HG03108 (cell line): Measurements from ENCODE around the gene LZTS2.

Experiments
- ATAC-seq: cut with Tn5 transposase; IDR thresholded peaks from one replicate; pipeline ENCODE4 v1.9.1; 2021; ENCODE audit warnings: moderate library complexity; ENCODE audit not compliant: unreplicated experiment

The LZTS2 gene

DNA sequence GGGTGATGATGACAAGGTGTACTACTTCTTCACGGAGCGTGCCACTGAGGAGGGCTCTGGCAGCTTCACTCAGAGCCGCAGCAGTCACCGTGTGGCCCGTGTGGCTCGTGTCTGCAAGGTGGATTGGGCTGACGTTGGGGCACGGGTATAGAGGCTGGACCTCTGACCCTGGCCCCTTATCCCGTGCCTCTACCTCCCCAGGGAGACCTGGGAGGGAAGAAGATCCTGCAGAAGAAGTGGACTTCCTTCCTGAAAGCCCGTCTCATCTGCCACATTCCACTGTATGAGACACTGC lies 20.8 kb upstream of the LZTS2 start:
- no peak for ATAC-seq

DNA sequence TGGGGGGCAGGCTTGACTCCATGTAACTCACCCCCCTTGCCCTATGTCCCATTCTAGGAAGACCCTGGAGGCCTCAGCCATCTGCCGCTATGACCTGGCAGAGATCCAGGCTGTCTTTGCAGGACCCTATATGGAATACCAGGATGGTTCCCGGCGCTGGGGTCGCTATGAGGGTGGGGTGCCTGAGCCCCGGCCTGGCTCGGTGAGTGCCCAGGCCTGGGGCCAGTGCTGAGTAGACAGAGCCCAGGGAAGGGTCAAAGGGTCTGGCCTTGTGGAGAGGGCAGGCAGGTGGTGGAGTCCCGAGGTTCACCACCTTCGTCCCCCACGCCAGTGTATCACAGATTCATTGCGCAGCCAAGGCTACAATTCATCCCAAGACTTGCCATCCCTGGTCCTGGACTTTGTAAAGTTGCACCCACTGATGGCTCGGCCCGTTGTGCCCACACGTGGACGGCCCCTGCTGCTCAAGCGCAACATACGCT lies 19.8 kb upstream of the LZTS2 start:
- ATAC-seq = no peak

DNA sequence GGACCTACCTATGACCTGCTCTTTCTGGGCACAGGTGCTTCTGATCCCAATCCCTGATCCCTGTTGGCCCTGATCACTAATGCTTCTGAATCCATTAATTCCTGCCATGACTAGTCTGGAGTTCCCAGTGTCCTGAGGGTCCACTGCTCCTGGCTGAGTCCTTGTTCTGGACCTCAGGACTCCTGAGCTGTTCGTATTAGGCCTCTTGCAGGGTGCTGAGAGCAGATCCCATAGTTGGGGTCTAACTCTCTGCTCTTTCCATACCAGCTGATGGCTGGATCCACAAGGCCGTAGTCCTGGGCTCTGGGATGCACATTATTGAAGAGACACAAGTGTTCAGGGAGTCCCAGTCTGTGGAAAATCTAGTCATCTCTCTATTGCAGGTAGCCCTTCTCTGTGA lies 19.3 kb upstream of the LZTS2 start:
- no peak for ATAC-seq

- ATAC-seq = no peak
Measured at GRCh38 chr10:100980711-100981110, 18.9 kb upstream of the LZTS2 start.

DNA sequence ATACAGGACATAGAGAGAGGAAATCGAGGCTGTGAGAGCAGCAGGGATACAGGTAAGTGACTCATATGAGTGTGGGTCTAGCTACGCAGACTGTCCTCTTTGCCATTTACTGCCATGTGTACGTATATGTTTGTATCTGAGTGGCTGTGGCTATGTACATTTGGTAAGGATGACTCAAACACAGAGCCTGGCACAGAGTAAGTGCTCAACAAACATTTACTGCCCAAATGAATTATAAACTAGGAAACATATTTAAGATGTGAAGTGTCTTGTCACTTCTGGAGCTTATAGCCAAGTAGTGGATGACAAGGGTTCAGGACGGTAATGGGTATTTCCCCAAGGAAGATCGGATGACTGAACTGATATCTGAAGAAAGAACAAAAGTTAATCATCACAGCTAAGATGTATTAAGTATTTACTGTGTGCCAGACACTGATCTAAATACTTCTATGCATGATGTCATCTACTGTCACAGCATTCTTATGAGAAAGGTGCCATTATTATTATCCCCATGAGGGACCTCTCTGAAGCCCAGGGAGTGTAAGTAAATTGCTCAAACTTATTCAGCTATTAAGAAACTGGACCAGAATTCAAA lies 18.3 kb upstream of the LZTS2 start:
- ATAC-seq = no peak

GRCh38 chr10:100982916-100983830 lies 16.4 kb upstream of the LZTS2 start:
- ATAC-seq = no peak

- ATAC-seq = no peak
Measured at GRCh38 chr10:100983868-100984671, 15.5 kb upstream of the LZTS2 start.

- no peak for ATAC-seq
Measured at GRCh38 chr10:100984672-100985177, 14.9 kb upstream of the LZTS2 start.

- no peak for ATAC-seq
Measured at GRCh38 chr10:100985336-100985735, 14.3 kb upstream of the LZTS2 start.

DNA sequence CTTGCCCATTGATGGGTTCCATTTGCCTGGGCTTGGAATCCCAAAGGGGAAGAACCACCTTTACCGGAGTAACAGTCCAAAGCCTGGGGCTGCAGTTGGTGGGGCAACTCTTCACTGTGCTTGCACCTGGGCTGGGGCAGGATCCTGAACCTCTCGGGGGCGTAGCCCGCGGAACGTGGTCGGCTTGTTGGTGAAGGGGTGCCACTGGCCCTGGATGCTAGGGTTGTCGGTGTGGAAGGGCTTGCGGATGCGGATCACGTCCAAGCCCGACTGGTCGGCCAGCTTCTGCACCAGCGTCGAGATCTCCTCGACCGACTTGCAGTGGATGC lies 13.0 kb upstream of the LZTS2 start:
- no peak for ATAC-seq

- peak; percentile 57 for ATAC-seq
Measured at GRCh38 chr10:100986952-100987684, 12.5 kb upstream of the LZTS2 start, which contains the start of the genes MRPL43 and TWNK. Gene MRPL43, minus strand, starts transcription at chr10:100987497. Its CDS starts 54 bp downstream, at chr10:100987443. Gene TWNK, plus strand, starts transcription at chr10:100987543. Its CDS starts 668 bp downstream, at chr10:100988211.

DNA sequence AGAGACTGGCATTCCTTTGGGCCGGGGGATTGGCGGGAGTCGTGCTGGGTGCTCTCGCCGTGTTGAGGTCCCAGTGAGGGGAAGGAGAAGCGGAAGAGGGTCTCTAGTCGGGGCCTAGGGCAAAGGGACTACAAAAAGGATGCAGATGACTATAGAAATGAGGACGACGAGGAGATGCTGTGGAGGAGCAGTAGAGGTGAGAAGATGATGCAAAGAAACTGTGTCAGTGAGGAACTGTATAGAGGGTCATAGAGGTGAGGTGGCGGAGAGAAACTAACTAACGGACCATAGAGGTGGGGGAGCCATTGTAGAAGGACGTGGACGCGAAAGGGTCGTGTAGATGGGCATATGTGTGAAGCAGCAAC lies 11.9 kb upstream of the LZTS2 start:
- ATAC-seq = no peak

GRCh38 chr10:100988166-100988565 lies 11.4 kb upstream of the LZTS2 start:
- ATAC-seq = no peak

GRCh38 chr10:100989088-100989487 lies 10.5 kb upstream of the LZTS2 start:
- no peak for ATAC-seq

GRCh38 chr10:100993986-100994708 lies 5.5 kb upstream of the LZTS2 start:
- ATAC-seq = no peak

GRCh38 chr10:100995181-100995580 lies 4.4 kb upstream of the LZTS2 start:
- ATAC-seq = no peak

DNA sequence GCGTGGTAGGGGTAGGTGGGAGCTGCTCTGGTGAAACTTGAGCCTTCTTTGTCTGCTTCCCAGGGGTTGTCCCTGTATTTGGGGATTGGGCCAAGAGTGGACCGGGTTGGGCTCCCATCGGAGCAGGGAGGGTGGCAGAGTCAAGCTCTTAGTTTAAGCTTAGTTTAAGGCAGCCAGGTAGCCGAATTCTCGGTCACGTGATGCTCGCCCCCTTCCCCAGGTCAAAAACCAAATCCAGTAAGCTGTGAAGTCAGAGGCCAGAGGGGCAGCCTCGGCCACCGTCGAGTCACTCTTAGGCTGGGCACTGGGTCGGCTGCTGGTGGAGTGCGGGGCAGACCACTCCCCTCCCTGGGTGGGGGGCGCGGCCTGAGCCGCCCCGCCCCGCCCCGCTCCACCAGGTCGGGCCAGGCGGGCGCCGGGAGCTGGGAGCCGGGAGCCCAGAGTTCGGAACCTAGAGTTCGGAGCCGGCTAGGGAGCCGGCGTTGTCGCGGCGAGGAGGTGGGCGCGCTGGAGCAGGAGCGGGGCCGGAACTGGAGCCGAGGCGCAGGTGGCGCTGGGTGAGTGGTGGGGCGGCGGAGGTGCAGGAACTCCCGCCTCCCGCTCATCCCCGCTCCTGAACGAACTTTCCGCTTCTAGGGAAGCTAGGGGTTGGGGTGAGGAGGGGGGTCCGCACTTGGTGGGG lies 2.8 kb upstream of the LZTS2 start:
- peak; percentile 1 for ATAC-seq

DNA sequence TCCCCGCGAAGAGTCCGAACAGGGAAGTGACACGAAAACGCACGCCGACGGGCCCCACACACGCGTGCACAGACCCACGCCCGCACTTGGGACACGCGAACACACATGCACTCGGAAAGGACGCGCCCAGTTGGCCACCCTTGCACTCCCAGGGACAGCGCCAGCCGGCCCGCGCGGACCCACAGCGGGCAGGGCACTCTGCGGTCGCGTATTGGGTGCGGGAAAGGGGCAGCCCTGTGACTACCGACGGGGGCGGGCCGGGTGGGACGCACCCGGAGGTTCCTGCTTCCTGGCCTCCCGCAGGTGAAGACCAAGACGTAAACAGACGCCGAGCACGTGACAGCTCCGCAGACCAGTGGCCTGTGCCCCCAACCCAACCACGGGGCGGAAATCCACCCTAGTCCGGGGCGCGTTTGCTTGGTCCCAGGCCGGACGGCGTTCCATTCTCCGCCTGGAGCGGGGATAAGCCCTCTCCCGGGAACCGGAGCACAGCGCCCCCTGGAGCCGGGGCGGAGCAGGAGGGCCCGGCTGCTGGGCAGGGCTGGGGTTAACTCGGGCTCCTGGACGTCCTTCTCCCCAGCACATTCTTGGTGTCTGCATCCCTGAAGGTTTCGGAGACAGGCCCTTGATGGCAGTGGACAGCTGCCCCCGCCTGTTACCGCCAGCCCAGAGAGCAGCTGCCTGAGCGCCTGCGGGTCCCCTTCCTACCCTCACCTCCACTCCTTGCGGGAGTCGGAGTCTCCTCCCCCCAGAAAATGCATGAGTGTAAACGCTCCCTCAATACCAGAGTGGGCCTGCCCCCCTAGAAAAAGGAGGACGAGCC lies 2.0 kb upstream of the LZTS2 start:
- peak; percentile 26 for ATAC-seq
